GM18508 (cell line): ENCODE data around the gene UBL7.

Experiments used
- ATAC-seq: cut with Tn5 transposase; IDR thresholded peaks from one replicate; pipeline ENCODE4 v1.9.1; 2021; ENCODE audit warnings: moderate number of reproducible peaks; ENCODE audit not compliant: insufficient read depth, unreplicated experiment

The UBL7 gene

DNA sequence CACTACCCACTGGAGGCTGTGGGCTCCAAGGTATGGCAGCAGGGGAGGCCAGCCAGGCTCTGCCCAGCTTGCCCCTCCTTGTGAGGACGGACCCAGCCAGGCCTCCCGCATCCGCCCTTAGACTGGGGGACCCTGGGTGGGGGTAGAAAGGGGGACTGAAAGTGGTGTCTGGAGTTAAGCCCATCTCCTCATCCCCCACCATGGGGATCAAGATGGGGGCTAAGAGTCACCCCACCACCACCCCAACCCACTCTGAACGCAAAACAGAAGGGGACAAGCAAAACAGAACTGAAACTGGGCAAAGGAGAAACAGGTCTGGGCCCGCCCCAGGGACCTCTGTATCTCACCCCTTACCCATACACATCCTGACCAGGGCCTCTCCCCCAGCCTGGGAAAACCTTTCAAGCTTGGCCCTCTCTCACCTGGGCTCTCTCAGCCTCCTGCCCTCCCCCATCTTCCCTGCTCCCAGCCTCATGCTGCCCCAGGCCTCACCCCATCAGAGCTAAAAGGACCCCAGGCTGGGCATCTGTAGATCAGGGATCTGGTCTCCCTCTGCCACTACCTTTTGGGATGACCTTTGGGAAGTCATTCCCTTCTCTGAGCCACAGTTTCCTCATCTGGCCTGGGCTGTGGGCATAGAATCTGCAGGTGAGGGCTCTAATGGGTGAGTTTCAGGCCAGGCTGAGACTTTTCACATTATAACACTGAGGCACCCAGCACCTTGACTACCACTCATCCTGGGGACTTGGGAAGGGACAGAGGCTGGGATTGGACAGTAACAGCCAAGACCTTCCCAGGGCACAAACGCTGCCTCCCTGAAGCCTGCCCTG lies 63.5 kb downstream of the UBL7 start:
- ATAC-seq = no peak

DNA sequence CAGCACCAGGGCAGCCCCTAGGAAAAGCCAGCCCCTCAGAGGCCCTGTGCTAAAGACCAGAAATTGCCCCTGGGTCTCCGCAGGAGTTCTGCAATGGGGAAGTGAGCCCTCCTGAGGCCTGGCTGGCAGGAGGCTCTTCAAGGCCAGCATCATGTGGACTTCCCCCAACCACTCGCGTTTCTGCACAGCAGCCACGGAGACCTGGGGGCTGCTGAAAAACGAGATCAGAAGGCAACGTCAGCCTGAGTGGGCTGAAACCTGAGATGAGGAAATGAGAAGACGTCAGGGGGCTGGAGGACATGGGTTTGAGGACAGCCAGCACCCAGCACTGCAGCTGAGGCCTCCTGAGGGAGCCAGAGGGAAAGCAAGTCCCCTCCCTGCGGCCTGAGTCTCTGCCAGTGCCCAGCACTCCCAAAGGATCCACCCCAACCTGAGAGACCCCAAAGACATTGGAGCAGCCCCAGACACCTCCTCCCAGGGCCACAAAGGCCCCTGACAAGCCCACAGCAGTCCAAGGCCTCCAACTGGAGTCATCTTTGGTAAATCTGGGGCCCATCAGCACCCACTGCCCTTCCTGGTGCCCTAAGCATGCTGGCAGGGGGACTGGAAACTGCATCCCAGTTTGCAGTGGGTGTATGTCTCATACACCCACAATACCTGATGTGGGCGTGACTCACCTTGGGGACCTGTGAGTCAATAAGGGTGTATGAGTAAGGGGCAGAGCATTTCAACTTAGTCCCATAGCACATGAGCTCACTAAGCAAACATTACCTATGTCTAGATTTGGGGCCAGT lies 64.3 kb downstream of the UBL7 start:
- no peak for ATAC-seq

- ATAC-seq = no peak
Measured at GRCh38 chr15:74396146-74396438, 64.9 kb downstream of the UBL7 start.
